Mesendoderm (in vitro differentiated cells): ENCODE measurements around the gene IL27RA.

ENCODE experiments used
- DNase-seq: peaks from one replicate; pipeline ENCODE4 v3.0.0; 2013
- H2AK5ac ChIP-seq: 2 replicates; pipeline ENCODE4 v1.6.1; 2013; ENCODE audit warnings: low read length, inconsistent platforms
- H2BK120ac ChIP-seq: 2 replicates; pipeline ENCODE4 v1.6.1; 2013; ENCODE audit warnings: low read depth, mild to moderate bottlenecking, low read length, moderate library complexity, mixed read lengths
- H2BK15ac ChIP-seq: replicated peaks from 2 replicates; pipeline ENCODE4 v1.6.1; 2013; ENCODE audit warnings: low read depth, mild to moderate bottlenecking, moderate library complexity
- H2BK5ac ChIP-seq: 2 replicates; pipeline ENCODE4 v1.6.1; 2013; ENCODE audit warnings: low read length, inconsistent platforms
- H3K18ac ChIP-seq: 2 replicates; pipeline ENCODE4 v1.6.1; 2013; ENCODE audit warnings: mild to moderate bottlenecking, low read length, mixed read lengths
- H3K23ac ChIP-seq: one replicate; pipeline ENCODE4 v1.6.1; 2013; ENCODE audit warnings: low read length
- H3K27ac ChIP-seq: 2 replicates; pipeline ENCODE4 v1.5.1; 2013; ENCODE audit warnings: low read depth, mild to moderate bottlenecking, inconsistent platforms, low read length, moderate library complexity
- H3K27me3 ChIP-seq: 2 replicates; pipeline ENCODE4 v1.6.1; 2013; ENCODE audit warnings: low read length, control low read depth, mild to moderate bottlenecking, inconsistent platforms; ENCODE audit not compliant: insufficient read depth, poor library complexity
- H3K36me3 ChIP-seq: 2 replicates; pipeline ENCODE4 v1.6.1; 2013; ENCODE audit warnings: low read length, inconsistent platforms; ENCODE audit not compliant: control insufficient read depth, insufficient read depth
- H3K4ac ChIP-seq: one replicate; pipeline ENCODE4 v1.6.1; 2013; ENCODE audit warnings: low read depth, mild to moderate bottlenecking, low read length, moderate library complexity
- H3K4me1 ChIP-seq: 2 replicates; pipeline ENCODE4 v1.6.1; 2013; ENCODE audit warnings: low read depth, low read length, inconsistent platforms; ENCODE audit not compliant: control insufficient read depth
- H3K4me2 ChIP-seq: 2 replicates; pipeline ENCODE4 v1.6.1; 2013; ENCODE audit warnings: low read length
- H3K4me3 ChIP-seq: 2 replicates; pipeline ENCODE4 v1.5.1; 2013; ENCODE audit warnings: mild to moderate bottlenecking, low read length
- H3K56ac ChIP-seq: one replicate; pipeline ENCODE4 v1.6.1; 2013; ENCODE audit warnings: low read length
- H3K79me1 ChIP-seq: 2 replicates; pipeline ENCODE4 v1.6.1; 2013; ENCODE audit warnings: low read length, inconsistent platforms
- H3K79me2 ChIP-seq: 2 replicates; pipeline ENCODE4 v1.6.1; 2013; ENCODE audit warnings: mild to moderate bottlenecking, low read length; ENCODE audit not compliant: control insufficient read depth, insufficient read depth
- H3K9ac ChIP-seq: 2 replicates; pipeline ENCODE4 v1.6.1; 2013; ENCODE audit warnings: low read length, inconsistent platforms
- H4K5ac ChIP-seq: one replicate; pipeline ENCODE4 v1.6.1; 2013; ENCODE audit warnings: low read length
- H4K8ac ChIP-seq: one replicate; pipeline ENCODE4 v1.6.1; 2013; ENCODE audit warnings: low read depth, mild to moderate bottlenecking, control low read depth, low read length, moderate library complexity
- WGBS: extraction: QIAGEN DNeasy Blood & Tissue Kit; methylation state at CpG from one replicate; pipeline ENCODE4 v1.1.7; 2013; ENCODE audit warnings: low lambda C conversion rate, missing lambda C conversion rate; ENCODE audit not compliant: insufficient coverage; ENCODE audit errors: extremely low coverage; 5-methylcytosine and 5-hydroxymethylcytosine counted together

The IL27RA gene

GRCh38 chr19:13984875-13985741 is 46.5 kb upstream of the IL27RA start:
- Histone ChIP-seq H3K27ac (peak overlapping the region; percentile 26), H3K18ac (peak overlapping the region; percentile 13), H4K5ac (no peak overlapping the region), H3K23ac (peak overlapping the region; percentile 80), H2BK5ac (no peak overlapping the region), H3K56ac (peak overlapping the region; percentile 60), H3K36me3 (no peaks in the 10 kb centered on the region), H3K27me3 (no peaks in the 10 kb centered on the region), H3K9ac (peak overlapping the region; percentile 27), H2AK5ac (peak overlapping the region; percentile 74), H3K4ac (no peak overlapping the region), H3K79me1 (no peaks in the 10 kb centered on the region), H3K4me2 (no peak overlapping the region), H2BK120ac (no peak overlapping the region), H3K79me2 (no peaks in the 10 kb centered on the region), H3K4me3 (no peak overlapping the region), H3K4me1 (peaks cover 3% of the 10 kb centered on the region), H4K8ac (no peak overlapping the region), H2BK15ac (no peak overlapping the region)
- DNase-seq: no peak
- WGBS: no CpG with 5 or more reads among the region's 25 CpGs

DNA sequence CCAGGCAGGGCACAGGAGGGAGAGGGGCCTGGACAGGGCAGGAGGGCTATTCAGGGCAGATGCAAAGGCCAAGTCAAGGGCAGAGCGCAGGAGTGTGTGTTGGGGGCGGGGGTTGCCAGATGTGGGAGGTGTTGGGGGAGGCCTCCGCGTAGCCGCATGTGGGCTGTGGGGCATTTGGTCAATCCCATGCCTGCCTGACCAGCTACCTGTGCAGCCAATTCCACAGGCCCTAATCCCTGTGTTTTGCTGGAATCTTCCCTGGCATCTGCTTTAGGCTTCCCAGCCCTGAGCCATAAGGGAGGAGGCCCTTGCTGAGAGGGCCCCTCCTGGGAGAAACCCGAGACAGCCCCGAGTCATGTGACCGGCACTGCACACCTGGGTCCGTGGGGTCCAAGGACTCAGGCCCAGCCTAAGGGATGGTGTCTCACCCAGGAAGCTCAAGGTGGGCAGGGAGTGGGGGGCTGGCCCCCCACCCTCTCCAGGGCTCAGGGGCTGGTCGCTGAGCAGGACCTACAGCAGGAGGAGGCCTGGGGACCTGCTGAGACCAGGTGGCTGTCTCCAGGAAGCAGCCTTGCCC is 45.7 kb upstream of the IL27RA start:
- H3K79me1 ChIP-seq: no peaks in the 10 kb centered on the region
- DNase-seq: peak; percentile 37
- peak overlapping the region; percentile 15 for H3K18ac ChIP-seq
- peaks cover 3% of the 10 kb centered on the region for H3K4me1 ChIP-seq
- no peak overlapping the region for H2BK5ac ChIP-seq
- no peak overlapping the region for H3K4me2 ChIP-seq
- H3K27ac ChIP-seq: peak overlapping the region; percentile 26
- no peaks in the 10 kb centered on the region for H3K27me3 ChIP-seq
- no peak overlapping the region for H3K23ac ChIP-seq
- no peak overlapping the region for H2BK120ac ChIP-seq
- no peak overlapping the region for H3K4ac ChIP-seq
- no peak overlapping the region for H4K5ac ChIP-seq
- no peak overlapping the region for H2BK15ac ChIP-seq
- H3K4me3 ChIP-seq: no peak overlapping the region
- H3K9ac ChIP-seq: peak overlapping the region; percentile 6
- no peak overlapping the region for H4K8ac ChIP-seq
- H3K36me3 ChIP-seq: no peaks in the 10 kb centered on the region
- WGBS: no CpG with 5 or more reads among the region's 10 CpGs
- H3K79me2 ChIP-seq: no peaks in the 10 kb centered on the region
- peak overlapping the region; percentile 74 for H2AK5ac ChIP-seq
- H3K56ac ChIP-seq: peak overlapping the region; percentile 63

DNA sequence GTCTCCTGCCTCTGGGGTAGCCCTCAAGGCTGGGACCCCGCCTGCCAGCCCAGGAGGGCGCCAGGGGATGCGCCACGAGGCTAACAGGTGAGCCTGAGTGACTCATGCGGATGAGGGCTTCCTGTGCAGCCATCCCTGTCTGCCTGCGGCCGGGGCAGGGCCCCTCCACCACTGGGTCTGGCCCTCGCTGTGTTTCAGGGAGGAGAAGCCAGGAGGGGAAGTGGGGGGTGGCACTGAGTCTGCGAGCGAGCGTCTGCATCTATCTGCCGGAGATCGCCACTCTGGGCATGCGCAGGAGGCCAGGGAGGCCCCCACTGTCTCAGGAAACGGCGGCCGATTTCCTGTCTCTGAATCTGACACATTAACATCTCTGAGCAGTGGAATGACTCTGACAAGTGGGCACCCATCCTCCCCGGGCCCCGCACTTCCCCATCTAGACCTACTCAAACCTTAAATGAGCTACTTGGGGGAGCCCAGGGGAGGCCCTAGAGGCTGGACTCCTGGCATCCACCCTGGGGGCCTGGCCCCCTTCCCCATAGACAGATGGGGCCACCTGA is 45.1 kb upstream of the IL27RA start:
- peak overlapping the region; percentile 11 for H2BK5ac ChIP-seq
- H4K8ac ChIP-seq: no peak overlapping the region
- H3K4ac ChIP-seq: peak overlapping the region; percentile 71
- H3K56ac ChIP-seq: peak overlapping the region; percentile 63
- no CpG with 5 or more reads among the region's 19 CpGs for WGBS
- H3K79me1 ChIP-seq: no peaks in the 10 kb centered on the region
- no peak overlapping the region for H4K5ac ChIP-seq
- H2BK120ac ChIP-seq: peak overlapping the region; percentile 39
- no peak overlapping the region for H2BK15ac ChIP-seq
- peaks cover 3% of the 10 kb centered on the region for H3K4me1 ChIP-seq
- peak overlapping the region; percentile 41 for H3K18ac ChIP-seq
- H3K27me3 ChIP-seq: no peaks in the 10 kb centered on the region
- H3K4me3 ChIP-seq: no peak overlapping the region
- H3K23ac ChIP-seq: no peak overlapping the region
- no peak overlapping the region for H3K4me2 ChIP-seq
- DNase-seq: peak; percentile 93
- peak overlapping the region; percentile 6 for H3K9ac ChIP-seq
- no peak overlapping the region for H2AK5ac ChIP-seq
- no peaks in the 10 kb centered on the region for H3K79me2 ChIP-seq
- no peaks in the 10 kb centered on the region for H3K36me3 ChIP-seq
- H3K27ac ChIP-seq: peak overlapping the region; percentile 63

- H3K4me2 ChIP-seq: no peak overlapping the region
- H3K56ac ChIP-seq: peak overlapping the region; percentile 70
- peak overlapping the region; percentile 39 for H2BK120ac ChIP-seq
- H3K27me3 ChIP-seq: no peaks in the 10 kb centered on the region
- no peak overlapping the region for H2AK5ac ChIP-seq
- no peaks in the 10 kb centered on the region for H3K79me1 ChIP-seq
- H4K8ac ChIP-seq: no peak overlapping the region
- H3K4me3 ChIP-seq: no peak overlapping the region
- no peak overlapping the region for H3K23ac ChIP-seq
- no peak for DNase-seq
- no peaks in the 10 kb centered on the region for H3K36me3 ChIP-seq
- whole genome bisulfite sequencing: no CpG with 5 or more reads among the region's 17 CpGs
- H3K4ac ChIP-seq: peak overlapping the region; percentile 71
- H3K79me2 ChIP-seq: no peaks in the 10 kb centered on the region
- H3K4me1 ChIP-seq: peaks cover 3% of the 10 kb centered on the region
- H4K5ac ChIP-seq: no peak overlapping the region
- H3K27ac ChIP-seq: peak overlapping the region; percentile 63
- peak overlapping the region; percentile 48 for H2BK5ac ChIP-seq
- peak overlapping the region; percentile 41 for H3K18ac ChIP-seq
- no peak overlapping the region for H2BK15ac ChIP-seq
- peak overlapping the region; percentile 3 for H3K9ac ChIP-seq
Observed at GRCh38 chr19:13987101-13987890, 44.3 kb upstream of the IL27RA start.

GRCh38 chr19:13989487-13989886 is 42.1 kb upstream of the IL27RA start:
- DNase-seq: peak; percentile 21
- Histone ChIP-seq H3K4me3 (no peak overlapping the region), H3K79me1 (no peaks in the 10 kb centered on the region), H3K56ac (no peak overlapping the region), H3K27ac (no peak overlapping the region), H2BK15ac (no peak overlapping the region), H2BK120ac (no peak overlapping the region), H3K4me1 (peaks cover 3% of the 10 kb centered on the region), H2BK5ac (no peak overlapping the region), H3K18ac (no peak overlapping the region), H3K36me3 (no peaks in the 10 kb centered on the region), H3K9ac (no peak overlapping the region), H4K5ac (no peak overlapping the region), H4K8ac (no peak overlapping the region), H3K23ac (no peak overlapping the region), H3K4ac (no peak overlapping the region), H3K79me2 (no peaks in the 10 kb centered on the region), H3K27me3 (no peaks in the 10 kb centered on the region), H2AK5ac (no peak overlapping the region), H3K4me2 (no peak overlapping the region)
- WGBS: no CpG with 5 or more reads among the region's 7 CpGs
